Progenitor cell of endocrine pancreas (in vitro differentiated cells): ENCODE measurements around the gene LDLRAD4. TPM values are rescaled to one million over a fixed set of nuclear protein-coding genes. Genes with fewer than 3 reads are reported as not detected.

Source experiments
- DNase-seq: peaks from one replicate; pipeline ENCODE4 v3.0.0; 2021; ENCODE audit warnings: low spot score; ENCODE audit not compliant: unreplicated experiment
- H3K27ac Mint-ChIP-seq: 2 replicates; pipeline ENCODE4 v1.8.0; 2021; ENCODE audit warnings: mild to moderate bottlenecking, moderate library complexity, mixed read lengths
- H3K27me3 Mint-ChIP-seq: 2 replicates; pipeline ENCODE4 v1.8.0; 2021; ENCODE audit warnings: mixed read lengths
- H3K36me3 Mint-ChIP-seq: 2 replicates; pipeline ENCODE4 v1.8.0; 2022; ENCODE audit warnings: mixed read lengths; ENCODE audit not compliant: insufficient read depth
- H3K4me1 Mint-ChIP-seq: 2 replicates; pipeline ENCODE4 v1.8.0; 2021; ENCODE audit warnings: low read depth, mixed read lengths
- H3K4me3 Mint-ChIP-seq: 2 replicates; pipeline ENCODE4 v1.8.0; 2021; ENCODE audit warnings: low read depth, mild to moderate bottlenecking, moderate library complexity, mixed read lengths
- H3K9me3 Mint-ChIP-seq: 2 replicates; pipeline ENCODE4 v1.8.0; 2021; ENCODE audit warnings: low read depth, mixed read lengths
- total RNA-seq: library from RNA; stranded (reverse); gene quantifications from 2 replicates; pipeline ENCODE4 v1.2.1, GENCODE V29; 2021
- TF ChIP-seq, protein P1 (sequence below): fragments of 200-600 bp; sonication (generic); IDR thresholded peaks from one replicate; pipeline ENCODE4 v1.5.0; 2021; ENCODE audit warnings: antibody characterized with exemption, mild to moderate bottlenecking; ENCODE audit not compliant: unreplicated experiment

Gene LDLRAD4
- total RNA-seq, 1 donor from 2014 or later, result 3.8 TPM

DNA sequence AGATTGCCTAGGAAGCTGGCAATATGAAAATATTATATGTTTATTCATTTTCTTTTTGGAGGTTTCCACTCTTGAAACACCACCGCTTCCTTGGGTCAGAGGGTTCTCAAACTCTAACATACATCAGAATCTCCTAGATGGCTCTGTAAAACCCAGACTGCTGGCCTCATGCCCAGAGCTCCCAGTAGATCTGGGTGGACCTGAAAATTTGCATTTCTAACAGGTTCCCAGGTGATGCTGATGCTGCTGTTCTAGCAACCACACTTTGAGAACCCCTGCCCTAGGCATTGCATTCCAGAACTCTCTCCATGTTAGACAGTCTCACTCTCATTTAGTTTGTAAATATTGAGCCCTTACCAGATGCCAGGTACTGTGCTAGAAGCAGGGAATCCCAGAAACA lies 368.4 kb downstream of the LDLRAD4 start:
- Mint-ChIP-seq H3K27me3 (no peaks in the 10 kb centered on the region), H3K4me1 (no peaks in the 10 kb centered on the region), H3K27ac (no peak overlapping the region), H3K9me3 (no peaks in the 10 kb centered on the region), H3K4me3 (no peak overlapping the region), H3K36me3 (no peaks in the 10 kb centered on the region)
- TF ChIP-seq, protein P1, sequence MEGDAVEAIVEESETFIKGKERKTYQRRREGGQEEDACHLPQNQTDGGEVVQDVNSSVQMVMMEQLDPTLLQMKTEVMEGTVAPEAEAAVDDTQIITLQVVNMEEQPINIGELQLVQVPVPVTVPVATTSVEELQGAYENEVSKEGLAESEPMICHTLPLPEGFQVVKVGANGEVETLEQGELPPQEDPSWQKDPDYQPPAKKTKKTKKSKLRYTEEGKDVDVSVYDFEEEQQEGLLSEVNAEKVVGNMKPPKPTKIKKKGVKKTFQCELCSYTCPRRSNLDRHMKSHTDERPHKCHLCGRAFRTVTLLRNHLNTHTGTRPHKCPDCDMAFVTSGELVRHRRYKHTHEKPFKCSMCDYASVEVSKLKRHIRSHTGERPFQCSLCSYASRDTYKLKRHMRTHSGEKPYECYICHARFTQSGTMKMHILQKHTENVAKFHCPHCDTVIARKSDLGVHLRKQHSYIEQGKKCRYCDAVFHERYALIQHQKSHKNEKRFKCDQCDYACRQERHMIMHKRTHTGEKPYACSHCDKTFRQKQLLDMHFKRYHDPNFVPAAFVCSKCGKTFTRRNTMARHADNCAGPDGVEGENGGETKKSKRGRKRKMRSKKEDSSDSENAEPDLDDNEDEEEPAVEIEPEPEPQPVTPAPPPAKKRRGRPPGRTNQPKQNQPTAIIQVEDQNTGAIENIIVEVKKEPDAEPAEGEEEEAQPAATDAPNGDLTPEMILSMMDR, result no peak
- DNase-seq, result no peak

DNA sequence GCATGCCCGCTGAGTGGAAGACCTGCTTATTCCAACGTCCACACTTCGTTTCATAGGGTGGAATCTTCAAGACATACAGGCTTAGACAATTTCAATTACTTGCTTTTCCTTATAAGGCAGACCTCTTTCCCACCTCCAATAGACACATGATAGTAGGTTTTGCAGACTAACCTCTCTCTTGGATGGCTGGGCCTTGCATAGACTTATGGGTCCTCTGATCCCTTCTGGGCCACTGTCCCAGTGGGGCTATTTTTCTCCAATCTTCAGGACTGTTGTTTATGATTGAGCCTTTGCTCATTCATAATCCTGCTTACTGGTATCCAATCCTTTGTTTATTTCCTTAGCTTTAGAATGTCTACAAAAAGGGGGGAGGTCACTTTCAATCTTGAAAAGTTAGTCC lies 368.9 kb downstream of the LDLRAD4 start:
- H3K27ac Mint-ChIP-seq, result no peak overlapping the region
- no peak for DNase-seq

DNA sequence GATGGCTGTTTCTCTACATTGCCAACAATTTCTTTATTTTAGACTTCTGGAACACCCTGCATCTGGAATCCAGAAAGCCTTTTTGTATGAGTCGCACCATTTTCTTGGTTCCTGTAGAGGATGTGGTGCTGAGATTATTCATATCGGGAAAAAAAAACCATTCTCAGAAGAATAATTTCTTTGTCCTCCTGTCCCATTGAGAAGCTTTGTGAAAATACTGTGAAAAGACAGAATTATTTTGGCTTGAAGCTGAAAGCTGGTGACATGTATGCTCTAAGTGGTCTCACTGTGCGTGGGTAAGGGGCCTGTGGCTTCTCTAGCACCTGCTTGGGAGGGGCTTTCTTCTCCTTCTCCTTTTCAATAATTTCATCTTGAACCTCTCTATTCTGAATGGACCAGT lies 369.4 kb downstream of the LDLRAD4 start:
- DNase-seq, result no peak
- Mint-ChIP-seq H3K27ac (no peak overlapping the region), H3K27me3 (no peaks in the 10 kb centered on the region), H3K4me1 (no peaks in the 10 kb centered on the region), H3K4me3 (no peak overlapping the region), H3K36me3 (no peaks in the 10 kb centered on the region), H3K9me3 (no peaks in the 10 kb centered on the region)
- TF ChIP-seq, protein P1, result no peak

More for the DNA sequence above, 368.9 kb downstream of the LDLRAD4 start:
- TF ChIP-seq, protein P1, result no peak
- no peak overlapping the region for H3K4me3 Mint-ChIP-seq
- H3K27me3 Mint-ChIP-seq, result no peaks in the 10 kb centered on the region
- H3K4me1 Mint-ChIP-seq, result no peaks in the 10 kb centered on the region
- H3K36me3 Mint-ChIP-seq, result no peaks in the 10 kb centered on the region
- no peaks in the 10 kb centered on the region for H3K9me3 Mint-ChIP-seq

DNA sequence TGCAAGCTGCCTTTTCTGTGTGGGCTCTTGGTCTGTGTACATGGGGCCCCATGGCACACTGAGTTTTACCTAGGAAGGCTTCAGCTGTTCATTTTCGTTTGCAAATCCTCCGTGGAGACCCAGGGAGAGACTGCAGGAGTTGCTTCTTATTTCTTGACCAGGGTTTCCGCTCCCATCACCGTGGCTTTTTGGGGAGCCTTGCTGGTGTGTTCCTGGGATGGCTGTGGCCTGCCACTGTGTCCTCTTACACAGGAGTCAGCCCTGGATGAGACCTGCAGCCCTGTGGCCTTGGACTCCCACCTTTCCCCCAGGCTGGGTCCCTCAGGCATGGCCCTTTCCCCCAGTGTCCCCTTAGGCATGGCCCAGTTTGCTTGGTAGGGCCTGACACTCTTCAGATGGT lies 370.8 kb downstream of the LDLRAD4 start:
- TF ChIP-seq, protein P1, result no peak
- Mint-ChIP-seq H3K27ac (no peak overlapping the region), H3K4me3 (no peak overlapping the region), H3K9me3 (no peaks in the 10 kb centered on the region), H3K4me1 (no peaks in the 10 kb centered on the region), H3K36me3 (no peaks in the 10 kb centered on the region), H3K27me3 (no peaks in the 10 kb centered on the region)
- DNase-seq, result no peak

DNA sequence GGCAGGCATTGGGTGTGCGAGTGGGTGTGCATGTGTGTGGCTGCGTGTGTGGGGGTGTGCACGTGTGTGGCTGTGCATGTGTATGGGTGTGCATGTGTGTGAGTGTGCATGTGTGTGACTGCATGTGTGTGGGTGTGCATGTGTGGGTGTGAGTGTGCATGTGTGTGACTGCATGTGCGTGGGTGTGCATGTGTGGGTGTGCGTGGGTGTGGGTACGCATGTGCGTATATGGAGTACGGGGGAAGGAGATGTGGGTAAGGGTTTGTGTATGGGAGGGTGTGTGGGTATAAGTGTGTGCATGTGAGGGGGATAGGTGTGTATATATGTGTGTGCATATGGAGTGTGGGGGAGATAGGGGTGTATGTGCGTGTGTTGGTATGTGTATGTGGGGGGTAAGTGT lies 371.4 kb downstream of the LDLRAD4 start:
- TF ChIP-seq, protein P1, result no peak
- no peak overlapping the region for H3K27ac Mint-ChIP-seq
- no peak for DNase-seq
- H3K4me1 Mint-ChIP-seq, result no peaks in the 10 kb centered on the region
- no peaks in the 10 kb centered on the region for H3K27me3 Mint-ChIP-seq
- H3K4me3 Mint-ChIP-seq, result no peak overlapping the region
- H3K9me3 Mint-ChIP-seq, result no peaks in the 10 kb centered on the region
- no peaks in the 10 kb centered on the region for H3K36me3 Mint-ChIP-seq
